Ovary (tissue), 9 donors: ENCODE results near the gene CACNA1C. TPM values are rescaled to one million over a fixed set of nuclear protein-coding genes. Genes with fewer than 3 reads are reported as not detected.

Experiments
- DNase-seq, 5 donors: peaks; one replicate each; pipeline ENCODE4 v3.0.0-alpha.2; 2019 to 2020
- H3K27ac ChIP-seq, 2 donors: fragments of 200-600 bp; one replicate each; pipeline versions ENCODE4 v1.5.1 to v1.8.0; 2019 to 2022
- H3K27me3 ChIP-seq: fragments of 200-600 bp; one replicate; pipeline ENCODE4 v1.8.0; 2022
- H3K36me3 ChIP-seq: fragments of 200-600 bp; sonication (generic); one replicate; pipeline ENCODE4 v1.5.1; 2019
- H3K4me1 ChIP-seq: one replicate; pipeline ENCODE4 v1.8.1; 2013; ENCODE audit warnings: mild to moderate bottlenecking, moderate library complexity; ENCODE audit not compliant: insufficient read depth
- H3K4me3 ChIP-seq: fragments of 200-600 bp; sonication (generic); one replicate; pipeline ENCODE4 v1.5.1; 2017
- H3K9me3 ChIP-seq, 2 donors: fragments of 200-600 bp in 1 of 2; sonication (generic) in 1 of 2; one replicate each; pipeline versions ENCODE4 v1.5.1 to v1.8.1; 2013 to 2019; ENCODE audit warnings: mild to moderate bottlenecking in 1 of 2, moderate library complexity in 1 of 2
- EP300 ChIP-seq: sonication (generic); formaldehyde crosslinking; IDR thresholded peaks from one replicate; pipeline ENCODE4 v1.6.1; 2017; ENCODE audit warnings: antibody characterized with exemption
- POLR2A ChIP-seq: fragments of 450-650 bp; IDR thresholded peaks from one replicate; pipeline ENCODE4 v1.6.1; 2017; ENCODE audit warnings: antibody characterized with exemption, mild to moderate bottlenecking, moderate library complexity
- WGBS, 3 donors: extraction: QIAGEN DNeasy Blood & Tissue Kit in 1 of 3; methylation state at CpG; one replicate each; pipeline versions ENCODE4 v1.1.5 to v1.1.7; 2013 to 2017; 5-methylcytosine and 5-hydroxymethylcytosine counted together
- intact Hi-C, 4 donors: fragments of 100-400 bp; cut with DNase I; formaldehyde crosslinking; loops; one replicate each; pipeline versions ENCODE4 v1.11.0 to v1.15.1; 2022 to 2023
- polyA plus RNA-seq, 2 donors: library from polyadenylated mRNA; stranded (reverse); fragments of 200-250 nt in 1 of 2; fragments of 350-450 nt in 1 of 2; fragmentation: Illumina TruSeq in 1 of 2; extraction: RNeasy Lipid Tissue Mini Kit (QIAGEN cat#74804) in 1 of 2; gene quantifications; one replicate each; pipeline ENCODE4 v1.2.3, GENCODE V29; 2013 to 2014
- total RNA-seq, 7 donors: library from RNA; depleted of rRNA in 2 of 7; stranded (reverse); fragments of >200 nt in 2 of 7; fragmentation: NEBNext Ultra II Directional in 3 of 7; extraction: Animal tissue kit (Norgen Biotek cat#: 25700) in 3 of 7; gene quantifications; one replicate each; pipeline versions ENCODE4 v1.1.0 to v1.2.4, GENCODE V29; 2016 to 2023
- TF ChIP-seq, protein P1 (sequence below), 3 donors: fragments of 450-650 bp in 2 of 3; fragments of 200-600 bp in 1 of 3; IDR thresholded peaks; one replicate each; pipeline versions ENCODE4 v1.5.1 to v1.8.0; 2016 to 2022; ENCODE audit warnings: antibody characterized with exemption in 3 of 3, mild to moderate bottlenecking in 1 of 3
- donor health status: DM: no; HTN: no; CAD: no; lungs with moderate emphysema.
- donor health status: DM: no; HTN: no; CAD: no.
- donor health status: Bipolar disorder and iron deficiency.
- donor health status: DM: yes; HTN: yes; CAD: no.
- donor health status: DM: no; HTN: no; CAD: no.
- donor health status: DM: yes; HTN: yes; CAD: no.

Gene CACNA1C
- total and polyA plus RNA-seq, 9 donors: 2.2 to 8.3 (median 3.7) TPM

DNA sequence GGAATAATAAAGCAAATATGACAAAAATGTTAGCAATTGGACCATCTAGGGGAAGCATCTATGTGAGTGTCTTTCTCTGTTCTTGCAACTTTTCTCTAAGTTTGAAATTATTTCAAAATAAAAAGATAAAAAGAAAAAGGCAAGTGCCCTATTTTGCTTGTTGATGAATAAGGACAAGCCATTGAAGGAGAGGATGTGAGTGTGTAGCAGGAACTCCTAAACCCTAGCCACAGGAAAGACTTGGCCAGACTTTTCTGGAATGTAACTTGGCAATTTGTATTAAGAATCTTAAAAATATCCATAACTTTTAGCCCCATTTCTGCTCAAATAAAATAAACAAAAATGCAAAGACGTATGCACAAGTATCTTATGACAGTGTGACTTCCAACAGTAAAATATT, 279.4 kb downstream of the CACNA1C start:
- H3K4me1 ChIP-seq: no peaks in the 10 kb centered on the region
- intact Hi-C loops: no loop called here
- no peaks in the 10 kb centered on the region for H3K36me3 ChIP-seq
- no peaks in the 10 kb centered on the region for H3K27me3 ChIP-seq
- no peak overlapping the region for H3K4me3 ChIP-seq
- no peak for DNase-seq
- H3K9me3 ChIP-seq: no peaks in the 10 kb centered on the region
- WGBS, 3 donors: 3 to 26% (median 11%) methylated on average over 1 of the region's 1 CpG
- H3K27ac ChIP-seq: no peak overlapping the region
- TF ChIP-seq POLR2A: no peak
- TF ChIP-seq, protein P1, sequence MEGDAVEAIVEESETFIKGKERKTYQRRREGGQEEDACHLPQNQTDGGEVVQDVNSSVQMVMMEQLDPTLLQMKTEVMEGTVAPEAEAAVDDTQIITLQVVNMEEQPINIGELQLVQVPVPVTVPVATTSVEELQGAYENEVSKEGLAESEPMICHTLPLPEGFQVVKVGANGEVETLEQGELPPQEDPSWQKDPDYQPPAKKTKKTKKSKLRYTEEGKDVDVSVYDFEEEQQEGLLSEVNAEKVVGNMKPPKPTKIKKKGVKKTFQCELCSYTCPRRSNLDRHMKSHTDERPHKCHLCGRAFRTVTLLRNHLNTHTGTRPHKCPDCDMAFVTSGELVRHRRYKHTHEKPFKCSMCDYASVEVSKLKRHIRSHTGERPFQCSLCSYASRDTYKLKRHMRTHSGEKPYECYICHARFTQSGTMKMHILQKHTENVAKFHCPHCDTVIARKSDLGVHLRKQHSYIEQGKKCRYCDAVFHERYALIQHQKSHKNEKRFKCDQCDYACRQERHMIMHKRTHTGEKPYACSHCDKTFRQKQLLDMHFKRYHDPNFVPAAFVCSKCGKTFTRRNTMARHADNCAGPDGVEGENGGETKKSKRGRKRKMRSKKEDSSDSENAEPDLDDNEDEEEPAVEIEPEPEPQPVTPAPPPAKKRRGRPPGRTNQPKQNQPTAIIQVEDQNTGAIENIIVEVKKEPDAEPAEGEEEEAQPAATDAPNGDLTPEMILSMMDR (IDR thresholded peaks at IDR 0.05): no peak

DNA sequence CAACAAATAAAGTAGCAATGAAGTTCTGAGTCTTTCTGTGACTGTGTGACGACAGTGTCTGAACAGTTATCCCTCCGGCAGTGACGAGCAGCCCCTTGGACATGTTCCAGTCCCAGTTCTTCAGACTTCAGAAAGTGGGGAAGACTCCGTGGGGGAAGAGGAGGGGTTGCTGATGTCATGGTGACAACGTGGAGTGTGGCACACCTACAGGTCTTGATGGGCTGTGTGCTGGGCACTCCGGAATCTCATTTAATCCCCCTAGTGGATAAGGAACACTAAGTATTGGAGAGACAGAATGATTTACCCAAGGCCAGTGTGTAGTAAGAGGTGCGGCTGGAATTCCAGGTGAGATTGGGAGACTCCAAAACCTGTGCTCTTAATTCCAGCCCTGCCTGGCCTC, 280.2 kb downstream of the CACNA1C start:
- no peaks in the 10 kb centered on the region for H3K36me3 ChIP-seq
- no peak overlapping the region for H3K27ac ChIP-seq
- TF ChIP-seq, protein P1 (IDR thresholded peaks at IDR 0.05): no peak
- no peak for TF ChIP-seq EP300
- no peak for TF ChIP-seq POLR2A
- intact Hi-C loops: no loop called here
- DNase-seq: no peak
- no peaks in the 10 kb centered on the region for H3K9me3 ChIP-seq
- no peaks in the 10 kb centered on the region for H3K4me1 ChIP-seq
- no peaks in the 10 kb centered on the region for H3K27me3 ChIP-seq
- WGBS, 3 donors: 67 to 78% (median 76%) methylated on average over 7 of the region's 7 CpGs
- no peak overlapping the region for H3K4me3 ChIP-seq

DNA sequence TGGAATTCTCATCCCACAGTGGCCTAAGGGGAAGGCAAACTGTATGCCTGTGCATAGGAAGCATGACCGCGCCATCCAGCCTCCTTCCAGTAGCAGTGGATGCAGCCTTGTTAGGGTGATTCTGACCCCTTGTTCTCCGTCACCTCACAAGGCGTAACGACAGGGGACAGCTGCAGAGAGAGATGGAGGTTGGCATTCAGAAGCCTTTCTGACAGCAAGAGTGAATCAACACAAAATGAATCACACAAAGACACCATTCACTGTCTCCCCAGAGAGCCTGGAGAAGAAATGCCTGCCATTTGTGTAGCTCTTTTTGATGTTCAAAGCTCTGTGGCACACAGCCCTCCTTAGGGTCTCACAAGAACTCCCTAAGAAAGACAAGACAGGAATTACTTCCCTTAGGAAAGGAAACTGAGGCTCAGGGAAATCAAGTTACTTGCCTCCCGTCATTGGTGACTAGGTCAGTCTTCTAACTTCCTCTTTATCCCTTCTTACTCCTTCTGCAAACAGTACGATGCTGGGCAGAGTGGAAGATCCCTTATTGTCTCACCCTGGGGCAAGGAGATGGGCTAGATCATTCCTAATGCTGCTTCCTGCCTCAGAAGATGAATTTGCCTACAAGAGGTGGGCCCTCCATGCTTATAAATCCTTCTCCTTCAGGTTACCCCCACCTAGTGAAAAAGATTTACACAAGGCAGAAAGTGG, 280.9 kb downstream of the CACNA1C start:
- no peaks in the 10 kb centered on the region for H3K27me3 ChIP-seq
- 94 to 98% (median 95%) methylated on average over 7 of the region's 7 CpGs for WGBS, 3 donors
- no peaks in the 10 kb centered on the region for H3K36me3 ChIP-seq
- no peaks in the 10 kb centered on the region for H3K4me1 ChIP-seq
- no peak overlapping the region for H3K4me3 ChIP-seq
- intact Hi-C loops: no loop called here
- H3K9me3 ChIP-seq: no peaks in the 10 kb centered on the region
- TF ChIP-seq EP300 (no peak), POLR2A (no peak)
- TF ChIP-seq, protein P1 (IDR thresholded peaks at IDR 0.05): no peak
- no peak for DNase-seq
- no peak overlapping the region for H3K27ac ChIP-seq

- no peaks in the 10 kb centered on the region for H3K36me3 ChIP-seq
- H3K4me3 ChIP-seq: no peak overlapping the region
- intact Hi-C loops: no loop called here
- no peak overlapping the region for H3K27ac ChIP-seq
- WGBS, 3 donors: 94% methylated on average over 6 of the region's 6 CpGs
- DNase-seq: no peak
- no peaks in the 10 kb centered on the region for H3K4me1 ChIP-seq
- no peaks in the 10 kb centered on the region for H3K27me3 ChIP-seq
- no peaks in the 10 kb centered on the region for H3K9me3 ChIP-seq
- TF ChIP-seq POLR2A (no peak), EP300 (no peak)
- TF ChIP-seq, protein P1 (IDR thresholded peaks at IDR 0.05): no peak
These were observed 281.5 kb downstream of the CACNA1C start for GRCh38 chr12:2334271-2334670.
